Psoas muscle (tissue), 8 donors: ENCODE data around the gene PLCG2. TPM values are rescaled to one million over a fixed set of nuclear protein-coding genes. Genes with fewer than 3 reads are reported as not detected.

Experiments
- ATAC-seq, 4 donors: fragments of 200-7000 bp; cut with Tn5 transposase; one replicate each; pipeline ENCODE4 v1.9.1; 2020; ENCODE audit warnings: moderate library complexity in 3 of 4, mild to moderate bottlenecking in 2 of 4
- DNase-seq, 2 donors: peaks; one replicate each; pipeline ENCODE4 v3.0.0-alpha.2; 2020
- H3K27ac ChIP-seq: fragments of 200-600 bp; one replicate; pipeline ENCODE4 v1.8.0; 2022
- H3K27me3 ChIP-seq, 3 donors: fragments of 200-600 bp in 1 of 3; one replicate each; pipeline versions ENCODE4 v1.6.1 to v1.8.0; 2013 to 2022; ENCODE audit warnings: low read length in 2 of 3, mild to moderate bottlenecking in 2 of 3, moderate library complexity in 1 of 3; ENCODE audit not compliant: insufficient read depth in 3 of 3
- H3K36me3 ChIP-seq, 2 donors: fragments of 200-600 bp in 1 of 2; one replicate each; pipeline versions ENCODE4 v1.6.1 to v1.8.0; 2013 to 2022; ENCODE audit warnings: low read depth in 1 of 2, mild to moderate bottlenecking in 1 of 2, moderate library complexity in 1 of 2; ENCODE audit not compliant: insufficient read depth in 1 of 2
- H3K4me1 ChIP-seq: fragments of 200-600 bp; one replicate; pipeline ENCODE4 v1.8.0; 2022
- H3K4me3 ChIP-seq: fragments of 200-600 bp; one replicate; pipeline ENCODE4 v1.8.0; 2022; ENCODE audit warnings: mild to moderate bottlenecking
- H3K9me3 ChIP-seq: fragments of 200-600 bp; one replicate; pipeline ENCODE4 v1.8.0; 2022
- WGBS, 3 donors: extraction: QIAGEN DNeasy Blood & Tissue Kit; methylation state at CpG; one replicate each; pipeline versions ENCODE4 v1.1.6 to v1.1.7; 2013; 5-methylcytosine and 5-hydroxymethylcytosine counted together
- intact Hi-C, 2 donors: fragments of 100-400 bp; cut with DNase I; formaldehyde crosslinking; loops; one replicate each; pipeline versions ENCODE4 v1.11.0 to v1.14.2; 2022
- polyA plus RNA-seq, 3 donors: library from polyadenylated mRNA; stranded (reverse); fragments of 200-250 nt; gene quantifications; one replicate each; pipeline ENCODE4 v1.2.3, GENCODE V29; 2013
- total RNA-seq, 4 donors: library from RNA; stranded (reverse); fragmentation: NEBNext Ultra II Directional in 2 of 4; extraction: Animal tissue kit (Norgen Biotek cat#: 25700) in 2 of 4; gene quantifications; one replicate each; pipeline versions ENCODE4 v1.2.1 to v1.2.4, GENCODE V29; 2021 to 2023
- TF ChIP-seq, protein P1 (sequence below): fragments of 200-600 bp; IDR thresholded peaks from one replicate; pipeline ENCODE4 v1.8.0; 2022; ENCODE audit warnings: antibody characterized with exemption
- donor health status: healthy with polysubstance abuse.
- donor health status: DM: no; HTN: no; CAD: no; lungs with moderate emphysema.
- donor health status: Bipolar disorder and iron deficiency.
- donor health status: healthy.
- donor health status: DM: yes; HTN: yes; CAD: no.
- donor health status: DM: no; HTN: no; CAD: no.
- donor health status: DM: no; HTN: no; CAD: no.
- donor health status: DM: yes; HTN: yes; CAD: no.

PLCG2 gene
- total and polyA plus RNA-seq, 7 donors, result 0.96 to 4.8 (median 2.5) TPM

DNA sequence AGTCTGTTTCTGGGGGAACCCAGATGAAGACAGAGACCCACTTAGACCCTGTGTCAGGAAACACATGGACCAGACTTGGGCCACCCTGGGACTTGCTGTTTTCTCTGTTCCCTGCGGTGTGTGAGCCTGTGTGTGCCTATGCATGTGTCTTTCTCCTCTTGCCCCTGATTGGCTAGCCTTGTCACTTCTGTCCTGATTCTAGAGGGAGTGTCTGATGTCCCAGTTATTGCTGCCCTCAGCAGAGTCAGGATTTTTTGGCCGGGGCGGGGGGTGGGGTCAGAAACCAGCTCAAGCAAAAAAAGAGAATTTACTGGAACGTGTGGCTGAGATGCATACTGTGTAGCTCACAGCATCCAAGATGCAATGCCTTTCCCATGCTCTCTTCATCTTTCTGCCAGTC, 30.5 kb downstream of the PLCG2 start:
- intact Hi-C loops, result no loop called here
- H3K4me1 ChIP-seq, result no peaks in the 10 kb centered on the region
- H3K27ac ChIP-seq, result no peak overlapping the region
- ATAC-seq, result no peak
- TF ChIP-seq, protein P1, sequence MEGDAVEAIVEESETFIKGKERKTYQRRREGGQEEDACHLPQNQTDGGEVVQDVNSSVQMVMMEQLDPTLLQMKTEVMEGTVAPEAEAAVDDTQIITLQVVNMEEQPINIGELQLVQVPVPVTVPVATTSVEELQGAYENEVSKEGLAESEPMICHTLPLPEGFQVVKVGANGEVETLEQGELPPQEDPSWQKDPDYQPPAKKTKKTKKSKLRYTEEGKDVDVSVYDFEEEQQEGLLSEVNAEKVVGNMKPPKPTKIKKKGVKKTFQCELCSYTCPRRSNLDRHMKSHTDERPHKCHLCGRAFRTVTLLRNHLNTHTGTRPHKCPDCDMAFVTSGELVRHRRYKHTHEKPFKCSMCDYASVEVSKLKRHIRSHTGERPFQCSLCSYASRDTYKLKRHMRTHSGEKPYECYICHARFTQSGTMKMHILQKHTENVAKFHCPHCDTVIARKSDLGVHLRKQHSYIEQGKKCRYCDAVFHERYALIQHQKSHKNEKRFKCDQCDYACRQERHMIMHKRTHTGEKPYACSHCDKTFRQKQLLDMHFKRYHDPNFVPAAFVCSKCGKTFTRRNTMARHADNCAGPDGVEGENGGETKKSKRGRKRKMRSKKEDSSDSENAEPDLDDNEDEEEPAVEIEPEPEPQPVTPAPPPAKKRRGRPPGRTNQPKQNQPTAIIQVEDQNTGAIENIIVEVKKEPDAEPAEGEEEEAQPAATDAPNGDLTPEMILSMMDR, result no peak
- no peaks in the 10 kb centered on the region for H3K9me3 ChIP-seq
- H3K36me3 ChIP-seq, result no peaks in the 10 kb centered on the region
- 62 to 70% (median 64%) methylated on average over 4 of the region's 4 CpGs for WGBS, 3 donors
- H3K27me3 ChIP-seq, result no peaks in the 10 kb centered on the region
- no peak overlapping the region for H3K4me3 ChIP-seq
- DNase-seq, result no peak

DNA sequence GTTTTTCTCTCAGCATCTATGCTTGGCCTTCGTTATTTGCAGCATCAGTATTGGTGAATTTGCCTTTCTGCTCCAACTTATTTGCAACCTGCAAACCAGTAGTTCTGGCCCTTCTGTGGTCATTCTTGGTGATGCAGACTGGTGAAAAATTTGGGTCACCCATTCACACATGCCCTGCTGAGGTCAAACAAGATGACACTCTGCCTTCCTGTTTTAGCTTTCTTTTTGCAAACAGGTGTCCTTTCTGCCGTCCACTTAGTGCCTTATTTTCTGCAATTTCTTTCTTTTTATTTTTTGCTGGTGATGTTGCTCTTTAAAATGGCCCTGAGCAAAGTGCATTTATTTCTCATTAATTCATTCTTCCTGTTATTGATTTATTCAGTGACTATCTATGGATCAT, 31.3 kb downstream of the PLCG2 start:
- intact Hi-C loops, result no loop called here
- Histone ChIP-seq H3K4me1 (no peaks in the 10 kb centered on the region), H3K36me3 (no peaks in the 10 kb centered on the region), H3K4me3 (no peak overlapping the region), H3K9me3 (no peaks in the 10 kb centered on the region), H3K27ac (no peak overlapping the region), H3K27me3 (no peaks in the 10 kb centered on the region)
- TF ChIP-seq, protein P1, result no peak
- no peak for DNase-seq
- 56 to 70% (median 59%) methylated on average over 2 of the region's 2 CpGs for WGBS, 3 donors
- ATAC-seq, result no peak

DNA sequence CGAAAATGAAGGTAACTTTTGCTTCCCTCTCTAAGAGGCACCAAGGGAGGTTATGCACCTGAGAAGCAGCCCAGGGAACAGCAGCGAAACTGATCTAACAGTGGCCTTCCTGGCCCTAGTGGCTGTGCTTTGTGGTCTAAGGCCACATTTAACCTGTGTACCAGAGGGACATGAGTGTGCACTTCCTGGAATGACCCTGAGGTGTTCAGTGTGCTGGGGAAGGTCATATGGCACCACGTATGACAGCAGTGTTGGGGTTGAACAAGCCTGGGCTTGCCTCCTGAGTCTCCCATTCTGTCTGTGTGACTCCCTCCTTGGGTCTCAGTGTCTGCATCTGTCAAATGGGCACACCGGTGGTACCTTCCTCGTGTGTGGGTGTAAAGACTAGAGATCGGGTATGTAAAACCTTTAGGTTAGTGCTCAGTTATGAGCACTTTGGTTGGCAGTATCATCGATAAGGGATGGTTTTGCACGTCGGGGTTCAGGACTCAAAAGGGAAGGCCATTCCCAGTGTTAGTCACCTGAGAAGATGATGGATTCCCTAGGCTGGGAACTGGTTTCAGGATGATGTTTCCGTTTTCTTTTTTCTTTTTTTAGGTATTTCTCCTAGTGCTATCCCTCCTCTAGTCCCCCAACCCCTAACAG, 31.9 kb downstream of the PLCG2 start:
- no peak overlapping the region for H3K4me3 ChIP-seq
- DNase-seq (no peak), ATAC-seq (no peak)
- H3K36me3 ChIP-seq, result no peaks in the 10 kb centered on the region
- H3K4me1 ChIP-seq, result no peaks in the 10 kb centered on the region
- intact Hi-C loops, result no loop called here
- no peaks in the 10 kb centered on the region for H3K9me3 ChIP-seq
- 78 to 91% (median 84%) methylated on average over 10 of the region's 10 CpGs for WGBS, 3 donors
- H3K27me3 ChIP-seq, result no peaks in the 10 kb centered on the region
- TF ChIP-seq, protein P1, result no peak
- H3K27ac ChIP-seq, result no peak overlapping the region

DNA sequence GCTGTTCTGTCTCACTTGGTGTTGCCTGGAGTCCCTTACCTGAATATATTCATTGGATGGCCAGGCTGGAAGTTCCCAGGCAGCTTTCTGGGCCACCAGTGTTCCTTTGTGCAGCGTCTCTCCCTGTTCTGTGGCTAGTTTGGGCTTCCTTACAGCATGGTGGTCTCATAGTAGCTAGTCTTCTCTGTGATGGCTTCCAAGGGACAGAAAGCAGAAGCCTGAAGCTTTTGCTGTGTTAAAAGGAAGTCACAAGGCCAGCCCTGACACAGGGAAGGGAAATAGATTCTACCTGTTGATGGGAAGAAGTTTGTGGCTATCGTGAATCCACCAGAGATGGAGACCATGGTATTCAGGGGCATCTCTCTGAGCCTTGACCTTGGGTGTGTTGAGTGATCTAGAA, 34.6 kb downstream of the PLCG2 start:
- no peak overlapping the region for H3K4me3 ChIP-seq
- no peaks in the 10 kb centered on the region for H3K36me3 ChIP-seq
- 90 to 92% (median 92%) methylated on average over 2 of the region's 2 CpGs for WGBS, 3 donors
- no peak for ATAC-seq
- peaks cover 0 to 2% (median 0%) of the 10 kb centered on the region in 3 donors for H3K27me3 ChIP-seq
- intact Hi-C loops, result no loop called here
- H3K4me1 ChIP-seq, result no peaks in the 10 kb centered on the region
- TF ChIP-seq, protein P1, result no peak
- H3K27ac ChIP-seq, result no peak overlapping the region
- no peak for DNase-seq
- H3K9me3 ChIP-seq, result no peaks in the 10 kb centered on the region
